ENCODE measurements around the gene ITGAL. TPM values are rescaled to one million over a fixed set of nuclear protein-coding genes. Genes with fewer than 3 reads are reported as not detected.

Gene ITGAL
- total RNA-seq, 1 donor from 2014 or later: 240 TPM

GRCh38 chr16:30503403-30504296, 31.1 kb downstream of the ITGAL start:
- TF ChIP-seq, protein P1, sequence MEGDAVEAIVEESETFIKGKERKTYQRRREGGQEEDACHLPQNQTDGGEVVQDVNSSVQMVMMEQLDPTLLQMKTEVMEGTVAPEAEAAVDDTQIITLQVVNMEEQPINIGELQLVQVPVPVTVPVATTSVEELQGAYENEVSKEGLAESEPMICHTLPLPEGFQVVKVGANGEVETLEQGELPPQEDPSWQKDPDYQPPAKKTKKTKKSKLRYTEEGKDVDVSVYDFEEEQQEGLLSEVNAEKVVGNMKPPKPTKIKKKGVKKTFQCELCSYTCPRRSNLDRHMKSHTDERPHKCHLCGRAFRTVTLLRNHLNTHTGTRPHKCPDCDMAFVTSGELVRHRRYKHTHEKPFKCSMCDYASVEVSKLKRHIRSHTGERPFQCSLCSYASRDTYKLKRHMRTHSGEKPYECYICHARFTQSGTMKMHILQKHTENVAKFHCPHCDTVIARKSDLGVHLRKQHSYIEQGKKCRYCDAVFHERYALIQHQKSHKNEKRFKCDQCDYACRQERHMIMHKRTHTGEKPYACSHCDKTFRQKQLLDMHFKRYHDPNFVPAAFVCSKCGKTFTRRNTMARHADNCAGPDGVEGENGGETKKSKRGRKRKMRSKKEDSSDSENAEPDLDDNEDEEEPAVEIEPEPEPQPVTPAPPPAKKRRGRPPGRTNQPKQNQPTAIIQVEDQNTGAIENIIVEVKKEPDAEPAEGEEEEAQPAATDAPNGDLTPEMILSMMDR (IDR thresholded peaks at IDR 0.05): no peak
- ChIA-PET CTCF (no interaction called here), POLR2A (interaction anchor here (0.5 to 0.8 kb wide), 4 partner anchors 32 to 114 kb away, joined by 3 to 5 read pairs (median 4); partner anchors contain the start of gene DCTPP1)
- Mint-ChIP-seq H3K4me1 (no peaks in the 10 kb centered on the region), H3K36me3 (ENCODE audit: low read depth) (peaks cover 47% of the 10 kb centered on the region), H3K9me3 (no peaks in the 10 kb centered on the region), H3K27ac (peak overlapping the region; percentile 61), H3K4me3 (no peak overlapping the region), H3K27me3 (no peaks in the 10 kb centered on the region)
- ATAC-seq (ENCODE audit: low read depth) (no peak), DNase-seq (no peak)
- intact Hi-C loops (cut with micrococcal nuclease): no loop called here

GRCh38 chr16:30509081-30509765, 36.7 kb downstream of the ITGAL start:
- intact Hi-C loops (cut with micrococcal nuclease): no loop called here
- TF ChIP-seq, protein P1 (IDR thresholded peaks at IDR 0.05): no peak
- no peak overlapping the region for H3K4me3 Mint-ChIP-seq

GRCh38 chr16:30510376-30510938, 37.9 kb downstream of the ITGAL start:
- no peaks in the 10 kb centered on the region for H3K4me1 Mint-ChIP-seq
- H3K36me3 Mint-ChIP-seq (ENCODE audit: low read depth): peaks cover 69% of the 10 kb centered on the region
- POLR2A ChIA-PET: interaction anchor here (0.9 to 1.4 kb wide), 4 partner anchors 17 to 49 kb away, joined by 3 to 4 read pairs (median 4); no protein-coding TSS in a partner anchor
- ATAC-seq (ENCODE audit: low read depth) (no peak), DNase-seq (no peak)
- no peaks in the 10 kb centered on the region for H3K27me3 Mint-ChIP-seq
- TF ChIP-seq, protein P1 (IDR thresholded peaks at IDR 0.05): no peak
- intact Hi-C loops (cut with micrococcal nuclease): no loop called here
- H3K9me3 Mint-ChIP-seq: no peaks in the 10 kb centered on the region
- H3K27ac Mint-ChIP-seq: no peak overlapping the region
- CTCF ChIA-PET: interaction anchor here (0.6 to 1.7 kb wide), 2 partner anchors 61 to 738 kb away, joined by 3 to 4 read pairs; no protein-coding TSS in a partner anchor
- H3K4me3 Mint-ChIP-seq: no peak overlapping the region

More at GRCh38 chr16:30509081-30509765, 36.7 kb downstream of the ITGAL start:
- POLR2A ChIA-PET: interaction anchor here (0.6 to 1.4 kb wide), 4 partner anchors 11 to 50 kb away, joined by 3 to 4 read pairs (median 4); no protein-coding TSS in a partner anchor
- CTCF ChIA-PET: no interaction called here
- Mint-ChIP-seq H3K27ac (no peak overlapping the region), H3K27me3 (no peaks in the 10 kb centered on the region), H3K9me3 (no peaks in the 10 kb centered on the region), H3K36me3 (ENCODE audit: low read depth) (peaks cover 70% of the 10 kb centered on the region), H3K4me1 (no peaks in the 10 kb centered on the region)
- ATAC-seq (ENCODE audit: low read depth) (no peak), DNase-seq (no peak)

- DNase-seq (no peak), ATAC-seq (ENCODE audit: low read depth) (no peak)
- ChIA-PET CTCF (interaction anchor here (1.7 kb wide), 1 partner anchor 62 kb away, joined by 4 read pairs; no protein-coding TSS in a partner anchor), POLR2A (interaction anchor here (0.6 to 1.1 kb wide), 4 partner anchors 15 to 32 kb away, joined by 3 to 6 read pairs (median 4); no protein-coding TSS in a partner anchor)
- peaks cover 73% of the 10 kb centered on the region for H3K36me3 Mint-ChIP-seq (ENCODE audit: low read depth)
- TF ChIP-seq, protein P1 (IDR thresholded peaks at IDR 0.05): no peak
- peak overlapping the region; percentile 30 for H3K27ac Mint-ChIP-seq
- H3K27me3 Mint-ChIP-seq: no peaks in the 10 kb centered on the region
- intact Hi-C loops (cut with micrococcal nuclease): no loop called here
- no peaks in the 10 kb centered on the region for H3K9me3 Mint-ChIP-seq
- no peaks in the 10 kb centered on the region for H3K4me1 Mint-ChIP-seq
- no peak overlapping the region for H3K4me3 Mint-ChIP-seq
These were observed 39.0 kb downstream of the ITGAL start for GRCh38 chr16:30511509-30511908.

Measured in activated B cell treated with CpG ODN at 0.5 μM for 24 hours (primary cell).